CD4-positive, alpha-beta T cell treated with Interleukin-17A for 4 hours (primary cell): ENCODE measurements around the gene SUGP2.

Source experiments
- DNase-seq: peaks from one replicate; pipeline ENCODE4 v3.0.0-alpha.2; 2020; ENCODE audit warnings: mixed read lengths

Gene SUGP2

DNA sequence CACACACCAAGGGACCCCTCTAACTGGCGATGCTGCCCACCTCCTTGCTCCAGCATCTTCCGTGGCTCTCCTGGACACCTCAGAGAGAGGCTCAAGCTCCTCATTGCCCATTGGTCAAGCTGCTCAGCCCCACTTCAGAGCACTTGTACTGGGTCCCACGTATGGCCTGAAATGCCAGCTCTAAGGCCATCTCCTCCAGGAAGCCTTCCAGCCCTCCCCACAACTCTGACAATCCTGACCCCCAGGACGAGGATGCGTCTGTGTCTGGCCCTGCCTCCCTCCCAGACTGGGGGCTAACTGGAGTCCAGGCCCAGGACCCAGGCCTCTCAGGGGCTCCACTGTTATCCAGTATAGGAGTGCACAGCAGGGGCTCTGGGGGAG is 84.4 kb downstream of the SUGP2 start:
- no peak for DNase-seq

DNA sequence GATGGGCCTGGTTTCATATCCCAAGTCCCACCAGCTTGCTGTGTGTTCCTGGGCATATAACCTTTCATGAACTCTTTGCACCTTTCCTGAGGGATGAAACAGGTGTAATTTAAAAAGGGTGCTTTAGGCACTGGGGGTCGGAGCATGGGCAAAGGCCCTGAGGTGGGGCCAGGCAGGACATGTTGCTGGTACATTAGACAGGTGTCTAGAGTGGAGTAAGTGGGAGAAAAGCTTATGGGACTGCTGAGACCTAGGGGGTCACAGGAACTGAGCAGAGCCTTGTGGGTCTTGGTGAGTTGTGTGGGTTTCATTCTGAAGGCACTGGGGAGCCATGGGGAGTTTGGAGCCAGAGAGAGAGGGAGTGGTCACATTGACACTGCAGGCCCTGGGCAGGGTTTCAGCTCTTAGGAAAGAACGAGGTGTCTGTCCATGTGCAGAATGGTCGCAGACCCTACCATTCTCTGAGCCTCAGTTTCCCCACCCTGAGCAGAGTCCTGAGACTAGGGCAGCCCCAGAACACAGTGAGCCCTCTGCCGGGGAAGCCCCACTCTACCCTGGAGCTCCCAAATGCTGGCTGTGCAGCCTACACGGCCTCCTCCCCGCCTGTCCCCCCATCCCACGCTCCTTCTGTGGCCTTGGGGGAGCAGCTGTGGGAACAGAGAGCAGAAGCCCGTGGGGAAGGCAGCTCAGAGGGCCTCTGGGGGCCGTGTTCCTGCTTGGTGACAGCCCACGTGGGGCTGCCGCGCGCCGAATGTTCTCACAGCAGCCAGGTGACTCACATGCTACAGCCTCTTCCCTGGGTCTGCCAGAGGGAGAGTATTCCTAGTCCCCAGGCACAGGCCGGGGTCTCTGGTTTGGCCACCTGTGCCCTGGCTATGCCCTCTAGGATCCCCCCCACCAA is 85.0 kb downstream of the SUGP2 start:
- no peak for DNase-seq

DNA sequence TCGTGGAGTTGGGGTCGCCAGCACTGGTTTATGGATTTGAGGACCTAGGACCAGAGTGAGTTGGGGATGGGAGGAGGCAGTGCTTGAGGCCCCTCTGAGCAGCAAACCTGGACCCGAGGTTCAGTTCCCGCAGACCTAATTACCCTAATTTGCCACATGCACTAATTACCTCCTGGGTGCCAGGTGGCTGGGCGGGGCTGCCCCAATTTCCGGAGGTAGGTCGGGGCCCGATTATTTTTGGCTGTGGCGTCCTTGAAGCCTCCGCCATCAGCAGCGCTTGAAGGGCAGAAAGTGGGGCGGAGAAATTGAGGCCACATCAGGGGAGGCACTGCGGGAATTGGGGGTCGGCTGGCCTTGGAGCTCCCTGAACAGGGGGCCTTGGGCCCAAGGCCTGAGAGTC is 86.4 kb downstream of the SUGP2 start:
- DNase-seq = no peak

DNA sequence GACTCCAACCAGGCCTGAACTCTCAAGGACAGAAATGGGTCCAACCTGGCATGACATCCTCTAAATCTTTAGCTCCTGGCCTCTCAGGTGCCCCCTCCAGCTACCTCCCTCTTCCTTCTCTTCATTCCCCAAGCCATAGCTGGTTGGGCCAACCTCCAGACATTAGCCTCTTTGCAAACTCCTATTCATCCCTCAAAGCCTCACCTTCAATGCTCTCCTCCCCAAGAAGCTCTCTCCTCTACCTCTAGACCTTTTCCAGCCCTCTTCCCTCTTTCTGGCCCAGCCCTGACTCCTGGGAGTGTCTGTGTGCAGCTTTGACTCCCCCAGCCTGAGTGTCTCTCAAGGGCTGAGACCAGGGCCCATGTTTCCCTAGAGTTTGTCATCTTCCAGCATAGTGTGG is 87.0 kb downstream of the SUGP2 start:
- DNase-seq = no peak

DNA sequence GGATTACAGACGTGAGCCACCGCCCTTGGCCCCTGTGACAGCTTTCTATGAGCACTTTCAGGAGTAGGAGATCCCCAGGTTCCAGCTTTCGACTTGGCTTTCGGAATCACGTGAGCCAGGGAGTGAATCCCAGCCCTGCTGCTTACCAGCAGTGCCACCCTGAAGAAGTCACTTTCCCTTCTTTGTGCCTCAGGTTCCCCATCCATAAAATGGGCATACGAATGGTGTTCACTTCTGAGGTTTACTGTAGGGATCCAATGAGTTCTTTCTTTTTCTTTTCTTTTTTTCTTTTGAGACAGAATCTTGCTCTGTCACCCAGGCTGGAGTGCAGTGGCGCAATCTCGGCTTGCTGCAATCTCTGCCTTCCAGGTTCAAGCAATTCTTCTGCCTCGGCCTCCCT is 88.0 kb downstream of the SUGP2 start:
- no peak for DNase-seq

DNA sequence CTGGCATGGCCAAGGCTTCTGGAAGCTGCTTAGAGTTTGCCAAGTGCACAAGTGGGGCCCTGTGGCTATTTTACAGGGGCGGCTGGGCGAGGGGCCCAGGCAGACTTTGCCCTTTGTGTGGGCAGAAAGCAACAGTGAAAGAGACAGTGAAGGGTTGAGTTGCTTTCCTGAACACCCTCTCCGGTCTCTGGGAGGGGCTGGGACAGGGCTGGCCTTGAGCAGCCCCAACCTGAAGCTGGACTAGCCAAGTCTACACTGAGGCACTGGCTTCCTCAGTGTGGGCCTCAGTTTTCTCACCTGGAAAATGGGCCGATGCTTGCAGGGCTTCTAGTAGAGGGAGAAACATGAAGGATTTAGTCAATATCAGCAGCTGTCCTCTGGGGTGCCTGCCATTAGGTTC is 89.9 kb downstream of the SUGP2 start:
- DNase-seq = no peak

DNA sequence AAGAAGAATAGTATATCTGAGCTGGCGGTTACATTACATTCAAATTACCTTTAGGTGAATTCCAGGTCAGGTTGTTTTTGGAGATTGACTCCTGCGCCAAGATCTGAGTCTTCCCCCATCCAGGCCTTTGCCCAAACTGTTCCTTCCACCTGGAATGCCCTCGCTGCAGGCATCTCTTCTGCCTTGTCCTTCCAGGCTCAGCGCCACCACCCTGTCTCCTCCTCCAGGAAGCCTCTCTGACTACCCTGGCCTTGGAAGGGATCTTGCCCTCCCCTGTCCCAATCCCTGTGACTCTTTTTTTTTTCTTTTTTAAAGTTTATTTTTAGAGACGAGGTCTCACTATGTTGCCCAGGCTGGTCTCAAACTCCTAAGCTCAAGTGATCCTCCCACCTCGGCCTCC is 90.6 kb downstream of the SUGP2 start:
- no peak for DNase-seq

DNA sequence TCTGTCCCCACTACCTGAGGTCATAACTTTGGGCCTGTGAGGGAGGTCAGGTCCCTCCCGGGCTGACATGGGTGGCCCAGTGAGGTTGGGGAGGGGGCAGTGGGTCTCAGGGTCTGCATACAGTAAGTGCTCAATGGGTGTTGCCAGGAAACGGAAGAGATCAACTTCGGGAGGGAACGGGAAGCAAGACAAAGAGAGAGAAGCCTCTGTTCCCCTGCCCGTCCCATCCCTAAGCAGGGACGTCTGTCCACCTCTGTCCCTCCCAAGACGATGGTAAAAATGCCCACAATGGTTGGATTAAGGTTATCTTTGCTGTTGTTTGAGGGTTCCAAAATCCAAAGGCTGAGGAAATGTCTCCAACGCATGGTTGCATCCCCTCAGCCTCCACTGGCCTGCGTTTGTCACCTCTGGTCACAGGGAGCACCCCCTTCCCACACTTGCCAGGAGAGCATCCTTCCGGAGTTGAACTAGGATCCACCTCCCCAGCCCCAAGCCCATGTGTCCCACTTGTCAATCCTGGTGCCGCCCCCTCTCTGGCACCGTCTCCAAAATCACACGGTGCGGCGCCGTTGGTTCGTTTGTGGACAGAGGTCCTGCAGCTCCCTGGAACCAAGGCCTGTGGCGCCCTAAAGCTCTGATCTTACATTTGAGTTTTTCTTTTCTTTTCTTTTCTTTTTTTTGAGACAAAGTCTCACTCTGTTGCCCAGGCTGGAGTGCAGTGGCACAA is 91.5 kb downstream of the SUGP2 start:
- DNase-seq = no peak
